GM12878 (cell line): Measurements from ENCODE around the gene NRXN3. TPM values are rescaled to one million over a fixed set of nuclear protein-coding genes. Genes with fewer than 3 reads are reported as not detected.

Source experiments
- ATAC-seq: fragments of 200-7000 bp; cut with Tn5 transposase; 3 replicates; pipeline ENCODE4 v1.9.1; 2020; ENCODE audit warnings: mild to moderate bottlenecking, moderate library complexity
- BruUV-seq: library from RNA; stranded (reverse); fragments of 400-500 nt; replicated peaks from 2 replicates; lab custom pipeline; 2021; lab: Mats Ljungman, UMichigan
- CTCF ChIA-PET: fragments of 300-600 bp; sonication (Branson Sonifier 250); formaldehyde crosslinking; extraction: SDS; loops from one replicate; lab custom pipeline; 2021; ENCODE audit warnings: inconsistent platforms; lab: Yijun Ruan, JAX
- POLR2A ChIA-PET: fragments of 350-600 bp; formaldehyde crosslinking; extraction: SDS; loops from one replicate; lab custom pipeline; 2021; ENCODE audit warnings: inconsistent platforms; lab: Charles Lee
- RAD21 ChIA-PET: fragments of 300-600 bp; sonication (Branson Sonifier 250); formaldehyde crosslinking; loops from one replicate; lab custom pipeline; 2023; ENCODE audit warnings: antibody characterized with exemption; ENCODE audit not compliant: unreplicated experiment; lab: Charles Lee
- SMC1A ChIA-PET: fragments of 300-600 bp; sonication (Branson Sonifier 250); formaldehyde crosslinking; loops from one replicate; lab custom pipeline; 2023; ENCODE audit not compliant: unreplicated experiment, uncharacterized antibody; lab: Charles Lee
- DNase-seq: peaks from one replicate; pipeline ENCODE4 v3.0.0-alpha.2; 2011; ENCODE audit warnings: low read depth, low spot score
- FAIRE-seq: peaks from 3 replicates; lab custom pipeline; 2011; peaks lifted over from hg19 to GRCh38; lab: Jason Lieb, UNC
- H2AFZ ChIP-seq: 2 replicates; pipeline ENCODE4 v1.6.0; 2011; ENCODE audit warnings: low read depth, low read length, control low read depth; ENCODE audit not compliant: control insufficient read depth
- H3K27ac ChIP-seq: 2 replicates; pipeline ENCODE4 v1.5.1; 2011; ENCODE audit warnings: control low read depth; ENCODE audit not compliant: control insufficient read depth, insufficient read depth
- H3K27me3 ChIP-seq, 2 experiments: replicated peaks in 1 of 2; 2 replicates each; pipeline versions ENCODE4 v1.6.0 to v1.6.1; 2011; ENCODE audit warnings: low read length in 1 of 2; ENCODE audit not compliant: control insufficient read depth in 2 of 2, insufficient read depth in 2 of 2
- H3K36me3 ChIP-seq, 2 experiments: 2 replicates each; pipeline ENCODE4 v1.5.1; 2011; ENCODE audit warnings: low read length in 1 of 2; ENCODE audit not compliant: control insufficient read depth in 2 of 2, insufficient read depth in 2 of 2
- H3K4me1 ChIP-seq: 2 replicates; pipeline ENCODE4 v1.6.1; 2011; ENCODE audit warnings: mild to moderate bottlenecking, low read length, moderate library complexity, mixed read lengths; ENCODE audit not compliant: control insufficient read depth, insufficient read depth
- H3K4me2 ChIP-seq: 2 replicates; pipeline ENCODE4 v1.6.0; 2011; ENCODE audit warnings: control low read depth; ENCODE audit not compliant: control insufficient read depth, insufficient read depth
- H3K4me3 ChIP-seq: fragments of 200-600 bp; sonication (generic); 2 replicates; pipeline ENCODE4 v1.5.1; 2016
- H3K79me2 ChIP-seq: 2 replicates; pipeline ENCODE4 v1.6.0; 2011; ENCODE audit warnings: low read length; ENCODE audit not compliant: control insufficient read depth, insufficient read depth
- H3K9ac ChIP-seq: 2 replicates; pipeline ENCODE4 v1.8.0; 2011; ENCODE audit warnings: low read length, control low read depth, mixed read lengths; ENCODE audit not compliant: control insufficient read depth, insufficient read depth
- H3K9me3 ChIP-seq: replicated peaks from 3 replicates; pipeline ENCODE4 v1.5.1; 2011; ENCODE audit warnings: mild to moderate bottlenecking, low read length; ENCODE audit not compliant: control insufficient read depth, insufficient read depth
- H4K20me1 ChIP-seq: 2 replicates; pipeline ENCODE4 v1.6.0; 2011; ENCODE audit not compliant: control insufficient read depth, insufficient read depth
- ATF3 ChIP-seq: IDR thresholded peaks from 2 replicates; pipeline ENCODE4 v1.6.1; 2011; ENCODE audit warnings: low read depth, mild to moderate bottlenecking, low read length, moderate library complexity, borderline replicate concordance; ENCODE audit errors: extremely low read depth
- CBX3 ChIP-seq: fragments of 200-600 bp; sonication (generic); IDR thresholded peaks from 2 replicates; pipeline ENCODE4 v1.6.1; 2016; ENCODE audit warnings: low read depth, borderline replicate concordance
- CHD1 ChIP-seq: IDR thresholded peaks from 2 replicates; pipeline ENCODE4 v1.6.1; 2012; ENCODE audit warnings: low read depth, low read length, improper control_type of control experiment
- FOXK2 ChIP-seq: fragments of 450-650 bp; IDR thresholded peaks from 2 replicates; pipeline ENCODE4 v1.6.1; 2017; ENCODE audit warnings: mild to moderate bottlenecking, moderate library complexity
- GATAD2B ChIP-seq: fragments of 450-650 bp; conservative IDR thresholded peaks from 2 replicates; pipeline ENCODE4 v1.6.1; 2017; ENCODE audit warnings: low read depth, mild to moderate bottlenecking, moderate library complexity
- LARP7 ChIP-seq: fragments of 450-650 bp; IDR thresholded peaks from 2 replicates; pipeline ENCODE4 v1.6.1; 2017; ENCODE audit warnings: mild to moderate bottlenecking
- NFXL1 ChIP-seq: fragments of 450-650 bp; IDR thresholded peaks from 2 replicates; pipeline ENCODE4 v1.6.1; 2017; ENCODE audit warnings: antibody characterized with exemption, mild to moderate bottlenecking, borderline replicate concordance
- NR2F1 ChIP-seq: fragments of 450-650 bp; conservative IDR thresholded peaks from 2 replicates; pipeline ENCODE4 v1.6.1; 2017; ENCODE audit warnings: mild to moderate bottlenecking
- RB1 ChIP-seq: fragments of 450-650 bp; formaldehyde crosslinking; IDR thresholded peaks from 2 replicates; pipeline ENCODE4 v1.6.1; 2017; ENCODE audit warnings: mild to moderate bottlenecking, borderline replicate concordance
- RBBP5 ChIP-seq: fragments of 200-600 bp; sonication (generic); conservative IDR thresholded peaks from 2 replicates; pipeline ENCODE4 v1.6.1; 2016
- REST ChIP-seq: IDR thresholded peaks from 2 replicates; pipeline ENCODE4 v1.6.1; 2012; ENCODE audit warnings: mild to moderate bottlenecking, low read depth, low read length
- STAT3 ChIP-seq: IDR thresholded peaks from 2 replicates; pipeline ENCODE4 v1.6.1; 2011; ENCODE audit warnings: low read depth, low read length, improper control_type of control experiment
- WGBS: methylation state at CpG from one replicate; pipeline ENCODE4 v1.1.6; 2016; ENCODE audit warnings: low lambda C conversion rate; ENCODE audit not compliant: insufficient replicate concordance, insufficient coverage; ENCODE audit errors: missing lambda C conversion rate; 5-methylcytosine and 5-hydroxymethylcytosine counted together
- in situ Hi-C: fragments of 300-500 bp; cut with MboI; formaldehyde crosslinking; loops from 9 replicates; pipeline ENCODE4 v1.14.3; 2018; ENCODE audit warnings: mixed read lengths
- intact Hi-C: fragments of 100-400 bp; cut with micrococcal nuclease; formaldehyde crosslinking; loops from one replicate; pipeline ENCODE4 v1.14.2; 2022; ENCODE audit not compliant: unreplicated experiment
- polyA plus RNA-seq, 11 experiments: library from polyadenylated mRNA; depleted of rRNA in 4 of 11; unstranded in 6 of 11; stranded (reverse) in 5 of 11; fragments of >200 nt; fragmentation: Nextera tagmentation in 4 of 11; fragmentation: Illumina TruSeq in 1 of 11; extraction: Ambion mirVana in 4 of 11; extraction: Trizol in 1 of 11; gene quantifications; 1 replicate in 1 of 11; 2 replicates in 10 of 11; pipeline versions ENCODE4 v1.2.1 to v1.2.3, GENCODE V29; 2011 to 2016; ENCODE audit warnings: inconsistent platforms in 2 of 11, missing spikeins in 2 of 11, low read depth in 1 of 11
- total RNA-seq, 4 experiments: library from RNA; depleted of rRNA in 3 of 4; stranded (reverse); fragments of >200 nt in 3 of 4; fragmentation: Illumina TruSeq in 1 of 4; extraction: Trizol in 1 of 4; gene quantifications; 2 replicates each; pipeline versions ENCODE4 v1.2.1 to v1.2.3, GENCODE V29; 2013 to 2021

The NRXN3 gene
- total and polyA plus RNA-seq, 10 of the 15 experiments (the other 5 are each of a cell fraction or from before 2014, with no cell fraction given) = 0.52 to 3.3 (median 1.4) TPM

- Histone ChIP-seq H2AFZ (no peak overlapping the region), H3K9ac (no peak overlapping the region), H3K27ac (no peak overlapping the region), H3K79me2 (no peaks in the 10 kb centered on the region), H3K27me3 (no peaks in the 10 kb centered on the region), H3K4me1 (no peaks in the 10 kb centered on the region), H3K36me3 (no peaks in the 10 kb centered on the region), H4K20me1 (no peaks in the 10 kb centered on the region), H3K4me2 (no peak overlapping the region), H3K4me3 (no peak overlapping the region), H3K9me3 (no peaks in the 10 kb centered on the region)
- TF ChIP-seq RB1 = no peak
- TF ChIP-seq FOXK2 = no peak
- no peak for TF ChIP-seq RBBP5
- no peak for TF ChIP-seq ATF3
- no peak for TF ChIP-seq CHD1
- no peak for TF ChIP-seq LARP7
- TF ChIP-seq NR2F1 = no peak
- TF ChIP-seq NFXL1 = no peak
- no peak for TF ChIP-seq GATAD2B
- TF ChIP-seq CBX3 = no peak
- no peak for TF ChIP-seq REST
- no peak for TF ChIP-seq STAT3
- RAD21 ChIA-PET = no interaction called here
- POLR2A ChIA-PET = no interaction called here
- FAIRE-seq (no peak), ATAC-seq (no peak), DNase-seq (no peak)
- CTCF ChIA-PET = no interaction called here
- SMC1A ChIA-PET = no interaction called here
- 93% methylated on average over 1 of the region's 1 CpG for WGBS
- in situ Hi-C loops = no loop called here
- intact Hi-C loops = no loop called here
- no TSS peak for BruUV-seq
These were observed 947.4 kb downstream of the NRXN3 start for GRCh38 chr14:79117561-79117960.
